ENCODE data around the gene PSMA4.

PSMA4 gene

GRCh38 chr15:78540141-78540870 lies at the start of gene PSMA4 (continued):
- TF ChIP-seq, protein P1, sequence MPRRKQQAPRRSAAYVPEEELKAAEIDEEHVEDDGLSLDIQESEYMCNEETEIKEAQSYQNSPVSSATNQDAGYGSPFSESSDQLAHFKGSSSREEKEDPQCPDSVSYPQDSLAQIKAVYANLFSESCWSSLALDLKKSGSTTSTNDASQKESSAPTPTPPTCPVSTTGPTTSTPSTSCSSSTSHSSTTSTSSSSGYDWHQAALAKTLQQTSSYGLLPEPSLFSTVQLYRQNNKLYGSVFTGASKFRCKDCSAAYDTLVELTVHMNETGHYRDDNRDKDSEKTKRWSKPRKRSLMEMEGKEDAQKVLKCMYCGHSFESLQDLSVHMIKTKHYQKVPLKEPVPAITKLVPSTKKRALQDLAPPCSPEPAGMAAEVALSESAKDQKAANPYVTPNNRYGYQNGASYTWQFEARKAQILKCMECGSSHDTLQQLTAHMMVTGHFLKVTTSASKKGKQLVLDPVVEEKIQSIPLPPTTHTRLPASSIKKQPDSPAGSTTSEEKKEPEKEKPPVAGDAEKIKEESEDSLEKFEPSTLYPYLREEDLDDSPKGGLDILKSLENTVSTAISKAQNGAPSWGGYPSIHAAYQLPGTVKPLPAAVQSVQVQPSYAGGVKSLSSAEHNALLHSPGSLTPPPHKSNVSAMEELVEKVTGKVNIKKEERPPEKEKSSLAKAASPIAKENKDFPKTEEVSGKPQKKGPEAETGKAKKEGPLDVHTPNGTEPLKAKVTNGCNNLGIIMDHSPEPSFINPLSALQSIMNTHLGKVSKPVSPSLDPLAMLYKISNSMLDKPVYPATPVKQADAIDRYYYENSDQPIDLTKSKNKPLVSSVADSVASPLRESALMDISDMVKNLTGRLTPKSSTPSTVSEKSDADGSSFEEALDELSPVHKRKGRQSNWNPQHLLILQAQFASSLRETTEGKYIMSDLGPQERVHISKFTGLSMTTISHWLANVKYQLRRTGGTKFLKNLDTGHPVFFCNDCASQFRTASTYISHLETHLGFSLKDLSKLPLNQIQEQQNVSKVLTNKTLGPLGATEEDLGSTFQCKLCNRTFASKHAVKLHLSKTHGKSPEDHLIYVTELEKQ (tag by site-specific recombination; IDR thresholded peaks at IDR 0.05; ENCODE audit: borderline replicate concordance), result no peak
- TF ChIP-seq ZNF157 (tag by site-specific recombination; IDR thresholded peaks at IDR 0.05) (no peak), ZNF707 (tag by site-specific recombination; IDR thresholded peaks at IDR 0.05) (no peak), ZNF830 (tag by site-specific recombination; IDR thresholded peaks at IDR 0.05; ENCODE audit: low read depth) (no peak), ZNF837 (tag by site-specific recombination; IDR thresholded peaks at IDR 0.05) (no peak), YY2 (tag by site-specific recombination; IDR thresholded peaks at IDR 0.05) (no peak), ZNF324 (tag by site-specific recombination; IDR thresholded peaks at IDR 0.05) (no peak; the same call in 1 of the 2 replicates), ZNF274 (IDR thresholded peaks at IDR 0.05; ENCODE audit: low read length) (no peak), ZNF274 (tag by site-specific recombination; IDR thresholded peaks at IDR 0.05; ENCODE audit: borderline replicate concordance) (no peak), TRIM28 (IDR thresholded peaks at IDR 0.05; ENCODE audit: borderline replicate concordance, low read length) (no peak), ZFP69B (tag by site-specific recombination; IDR thresholded peaks at IDR 0.05) (no peak), ZNF394 (tag by site-specific recombination; IDR thresholded peaks at IDR 0.05; ENCODE audit: borderline replicate concordance) (no peak), ZNF335 (tag by site-specific recombination; conservative IDR thresholded peaks at IDR 0.05) (peak; percentile 72; the same call in 1 of the 2 replicates), ZFP41 (tag by site-specific recombination; IDR thresholded peaks at IDR 0.05; ENCODE audit: borderline replicate concordance) (no peak), ZNF670 (tag by site-specific recombination; IDR thresholded peaks at IDR 0.05; ENCODE audit: low read depth) (no peak), ZNF596 (tag by site-specific recombination; IDR thresholded peaks at IDR 0.05) (no peak), ZFP3 (tag by site-specific recombination; IDR thresholded peaks at IDR 0.05; ENCODE audit: low read depth) (no peak), PATZ1 (tag by site-specific recombination; IDR thresholded peaks at IDR 0.05) (peak; percentile 90), ZNF10 (tag by site-specific recombination; IDR thresholded peaks at IDR 0.05) (no peak), TCF7L2 (IDR thresholded peaks at IDR 0.05; ENCODE audit: borderline replicate concordance, low read depth, low read length) (no peak), ZNF433 (tag by site-specific recombination; IDR thresholded peaks at IDR 0.05; ENCODE audit: low read depth) (no peak), ZEB2 (tag by site-specific recombination; IDR thresholded peaks at IDR 0.05) (peak; percentile 75; the same call in 1 of the 2 replicates), ZNF211 (tag by site-specific recombination; IDR thresholded peaks at IDR 0.05; ENCODE audit: low read depth) (no peak), ZNF155 (tag by site-specific recombination; IDR thresholded peaks at IDR 0.05) (no peak), PRDM6 (tag by site-specific recombination; IDR thresholded peaks at IDR 0.05) (no peak), ZNF501 (tag by site-specific recombination; IDR thresholded peaks at IDR 0.05) (peak; percentile 77), ZNF48 (tag by site-specific recombination; IDR thresholded peaks at IDR 0.05) (no peak), WT1 (tag by site-specific recombination; IDR thresholded peaks at IDR 0.05) (no peak)
- TF ChIP-seq, protein P2, sequence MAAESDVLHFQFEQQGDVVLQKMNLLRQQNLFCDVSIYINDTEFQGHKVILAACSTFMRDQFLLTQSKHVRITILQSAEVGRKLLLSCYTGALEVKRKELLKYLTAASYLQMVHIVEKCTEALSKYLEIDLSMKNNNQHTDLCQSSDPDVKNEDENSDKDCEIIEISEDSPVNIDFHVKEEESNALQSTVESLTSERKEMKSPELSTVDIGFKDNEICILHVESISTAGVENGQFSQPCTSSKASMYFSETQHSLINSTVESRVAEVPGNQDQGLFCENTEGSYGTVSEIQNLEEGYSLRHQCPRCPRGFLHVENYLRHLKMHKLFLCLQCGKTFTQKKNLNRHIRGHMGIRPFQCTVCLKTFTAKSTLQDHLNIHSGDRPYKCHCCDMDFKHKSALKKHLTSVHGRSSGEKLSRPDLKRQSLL (tag by site-specific recombination; IDR thresholded peaks at IDR 0.05), result no peak
- TF ChIP-seq, protein P3, sequence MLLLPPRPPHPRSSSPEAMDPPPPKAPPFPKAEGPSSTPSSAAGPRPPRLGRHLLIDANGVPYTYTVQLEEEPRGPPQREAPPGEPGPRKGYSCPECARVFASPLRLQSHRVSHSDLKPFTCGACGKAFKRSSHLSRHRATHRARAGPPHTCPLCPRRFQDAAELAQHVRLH (tag by site-specific recombination; IDR thresholded peaks at IDR 0.05), result no peak
- TF ChIP-seq, protein P4, sequence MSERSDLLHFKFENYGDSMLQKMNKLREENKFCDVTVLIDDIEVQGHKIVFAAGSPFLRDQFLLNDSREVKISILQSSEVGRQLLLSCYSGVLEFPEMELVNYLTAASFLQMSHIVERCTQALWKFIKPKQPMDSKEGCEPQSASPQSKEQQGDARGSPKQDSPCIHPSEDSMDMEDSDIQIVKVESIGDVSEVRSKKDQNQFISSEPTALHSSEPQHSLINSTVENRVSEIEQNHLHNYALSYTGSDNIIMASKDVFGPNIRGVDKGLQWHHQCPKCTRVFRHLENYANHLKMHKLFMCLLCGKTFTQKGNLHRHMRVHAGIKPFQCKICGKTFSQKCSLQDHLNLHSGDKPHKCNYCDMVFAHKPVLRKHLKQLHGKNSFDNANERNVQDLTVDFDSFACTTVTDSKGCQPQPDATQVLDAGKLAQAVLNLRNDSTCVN (tag by site-specific recombination; optimal IDR thresholded peaks at IDR 0.05), result peak; percentile 50

All from HEK293 (cell line).